HEK293 (cell line): ENCODE data around the gene RRP12.

Experiments used
- CTCF ChIA-PET: fragments of 350-600 bp; formaldehyde crosslinking; extraction: SDS; loops from one replicate; lab custom pipeline; 2021; ENCODE audit warnings: antibody characterized with exemption; lab: Yijun Ruan, JAX
- POLR2A ChIA-PET: fragments of 300-600 bp; formaldehyde crosslinking; extraction: SDS; loops from one replicate; lab custom pipeline; 2020; ENCODE audit warnings: antibody characterized with exemption, inconsistent platforms; lab: Yijun Ruan, JAX
- H3K27ac ChIP-seq: fragments of 200-500 bp; sonication (Bioruptor generic); 2 replicates; pipeline ENCODE4 v1.5.1; 2014; ENCODE audit warnings: low read depth, low read length, control low read depth, inconsistent platforms; ENCODE audit errors: extremely low read depth
- H3K36me3 ChIP-seq, 2 experiments: fragments of 200-500 bp in 1 of 2; sonication (Bioruptor generic) in 1 of 2; 1 replicate in 1 of 2; 2 replicates in 1 of 2; pipeline ENCODE4 v1.5.1; 2014 to 2017; ENCODE audit warnings: inconsistent platforms in 2 of 2, low read length in 2 of 2; ENCODE audit not compliant: control insufficient read depth in 2 of 2, insufficient read depth in 1 of 2
- H3K4me1 ChIP-seq: fragments of 200-500 bp; sonication (Bioruptor generic); 2 replicates; pipeline ENCODE4 v1.5.1; 2014; ENCODE audit warnings: mild to moderate bottlenecking, low read length, inconsistent platforms; ENCODE audit not compliant: control insufficient read depth, insufficient read depth
- H3K4me3 ChIP-seq: 2 replicates; pipeline ENCODE4 v1.5.1; 2011; ENCODE audit warnings: low read depth, mild to moderate bottlenecking, control low read depth, low read length, moderate library complexity
- H3K9me3 ChIP-seq: fragments of 200-500 bp; sonication (Bioruptor generic); 2 replicates; pipeline ENCODE4 v1.5.1; 2014; ENCODE audit warnings: low read depth, low read length, inconsistent platforms; ENCODE audit not compliant: control insufficient read depth, insufficient read depth
- GFI1B ChIP-seq: fragments of 450-650 bp; formaldehyde crosslinking; IDR thresholded peaks from 2 replicates; pipeline ENCODE4 v1.5.1; 2016; ENCODE audit warnings: missing biosample characterization, missing genetic modification characterization
- GLIS1 ChIP-seq: fragments of 450-650 bp; formaldehyde crosslinking; IDR thresholded peaks from 2 replicates; pipeline ENCODE4 v1.5.1; 2016; ENCODE audit warnings: missing biosample characterization, missing genetic modification characterization
- KLF16 ChIP-seq: fragments of 450-650 bp; formaldehyde crosslinking; IDR thresholded peaks from 2 replicates; pipeline ENCODE4 v1.5.1; 2017; ENCODE audit warnings: missing biosample characterization, missing genetic modification characterization
- SCRT2 ChIP-seq: fragments of 450-650 bp; formaldehyde crosslinking; IDR thresholded peaks from 2 replicates; pipeline ENCODE4 v1.5.1; 2016; ENCODE audit warnings: missing biosample characterization, missing genetic modification characterization
- ZBTB44 ChIP-seq: fragments of 450-650 bp; IDR thresholded peaks from 2 replicates; pipeline ENCODE4 v1.5.1; 2018; ENCODE audit warnings: missing biosample characterization, mild to moderate bottlenecking, missing genetic modification characterization
- ZBTB7A ChIP-seq: fragments of 450-650 bp; formaldehyde crosslinking; IDR thresholded peaks from 2 replicates; pipeline ENCODE4 v1.5.1; 2016; ENCODE audit warnings: low read depth, missing biosample characterization, missing genetic modification characterization
- ZFP69B ChIP-seq: fragments of 450-650 bp; formaldehyde crosslinking; IDR thresholded peaks from 2 replicates; pipeline ENCODE4 v1.5.1; 2016; ENCODE audit warnings: missing biosample characterization, missing genetic modification characterization
- ZNF132 ChIP-seq: fragments of 450-650 bp; formaldehyde crosslinking; IDR thresholded peaks from 2 replicates; pipeline ENCODE4 v1.5.1; 2017; ENCODE audit warnings: missing biosample characterization, missing genetic modification characterization, borderline replicate concordance
- ZNF157 ChIP-seq: fragments of 450-650 bp; formaldehyde crosslinking; IDR thresholded peaks from 2 replicates; pipeline ENCODE4 v1.5.1; 2016; ENCODE audit warnings: missing biosample characterization, missing genetic modification characterization
- ZNF174 ChIP-seq: fragments of 450-650 bp; formaldehyde crosslinking; IDR thresholded peaks from 2 replicates; pipeline ENCODE4 v1.5.0; 2017; ENCODE audit warnings: missing biosample characterization, mild to moderate bottlenecking, missing genetic modification characterization
- ZNF223 ChIP-seq: fragments of 450-650 bp; formaldehyde crosslinking; IDR thresholded peaks from 2 replicates; pipeline ENCODE4 v1.5.1; 2016; ENCODE audit warnings: missing biosample characterization, missing genetic modification characterization
- ZNF239 ChIP-seq: fragments of 450-650 bp; formaldehyde crosslinking; IDR thresholded peaks from 2 replicates; pipeline ENCODE4 v1.5.1; 2016; ENCODE audit warnings: missing biosample characterization, missing genetic modification characterization
- ZNF302 ChIP-seq: fragments of 450-650 bp; formaldehyde crosslinking; IDR thresholded peaks from 2 replicates; pipeline ENCODE4 v1.5.1; 2016; ENCODE audit warnings: missing biosample characterization, missing genetic modification characterization, low read depth
- ZNF324 ChIP-seq: fragments of 450-650 bp; formaldehyde crosslinking; IDR thresholded peaks from 2 replicates; pipeline ENCODE4 v1.5.1; 2016; ENCODE audit warnings: missing biosample characterization, missing genetic modification characterization
- ZNF354C ChIP-seq: fragments of 450-650 bp; formaldehyde crosslinking; IDR thresholded peaks from 2 replicates; pipeline ENCODE4 v1.5.1; 2016; ENCODE audit warnings: missing biosample characterization, missing genetic modification characterization, low read depth, borderline replicate concordance
- ZNF404 ChIP-seq: fragments of 450-650 bp; formaldehyde crosslinking; IDR thresholded peaks from 2 replicates; pipeline ENCODE4 v1.5.1; 2017; ENCODE audit warnings: missing biosample characterization, missing genetic modification characterization
- ZNF416 ChIP-seq: fragments of 450-650 bp; formaldehyde crosslinking; IDR thresholded peaks from 2 replicates; pipeline ENCODE4 v1.5.1; 2016; ENCODE audit warnings: missing biosample characterization, missing genetic modification characterization
- ZNF473 ChIP-seq: fragments of 450-650 bp; formaldehyde crosslinking; IDR thresholded peaks from 2 replicates; pipeline ENCODE4 v1.5.1; 2017; ENCODE audit warnings: missing biosample characterization, missing genetic modification characterization
- ZNF610 ChIP-seq: fragments of 450-650 bp; formaldehyde crosslinking; IDR thresholded peaks from 2 replicates; pipeline ENCODE4 v1.5.1; 2016; ENCODE audit warnings: missing biosample characterization, missing genetic modification characterization, borderline replicate concordance
- ZNF624 ChIP-seq: fragments of 450-650 bp; formaldehyde crosslinking; IDR thresholded peaks from 2 replicates; pipeline ENCODE4 v1.5.1; 2017; ENCODE audit warnings: missing biosample characterization, missing genetic modification characterization
- ZNF654 ChIP-seq: fragments of 450-650 bp; formaldehyde crosslinking; IDR thresholded peaks from 2 replicates; pipeline ENCODE4 v1.5.1; 2016; ENCODE audit warnings: low read depth, missing biosample characterization, missing genetic modification characterization
- ZNF660 ChIP-seq: fragments of 450-650 bp; IDR thresholded peaks from 2 replicates; pipeline ENCODE4 v1.5.1; 2018; ENCODE audit warnings: missing biosample characterization, mild to moderate bottlenecking, missing genetic modification characterization
- ZNF701 ChIP-seq: fragments of 450-650 bp; formaldehyde crosslinking; IDR thresholded peaks from 2 replicates; pipeline ENCODE4 v1.5.1; 2016; ENCODE audit warnings: missing biosample characterization, missing genetic modification characterization
- ZNF776 ChIP-seq: fragments of 450-650 bp; formaldehyde crosslinking; IDR thresholded peaks from 2 replicates; pipeline ENCODE4 v1.5.0; 2017; ENCODE audit warnings: missing biosample characterization, missing genetic modification characterization, borderline replicate concordance
- TF ChIP-seq, protein P1 (sequence below): fragments of 450-650 bp; formaldehyde crosslinking; IDR thresholded peaks from 2 replicates; pipeline ENCODE4 v1.5.1; 2016; ENCODE audit warnings: missing biosample characterization, missing genetic modification characterization
- TF ChIP-seq, protein P2 (sequence below): fragments of 450-650 bp; formaldehyde crosslinking; IDR thresholded peaks from 2 replicates; pipeline ENCODE4 v1.5.1; 2016; ENCODE audit warnings: missing biosample characterization, missing genetic modification characterization, low read depth
- TF ChIP-seq, protein P3 (sequence below): fragments of 450-650 bp; formaldehyde crosslinking; IDR thresholded peaks from 2 replicates; pipeline ENCODE4 v1.5.1; 2016; ENCODE audit warnings: missing biosample characterization, missing genetic modification characterization
- TF ChIP-seq, protein P4 (sequence below): fragments of 450-650 bp; formaldehyde crosslinking; IDR thresholded peaks from 2 replicates; pipeline ENCODE4 v1.5.1; 2017; ENCODE audit warnings: missing biosample characterization, missing genetic modification characterization

RRP12 gene

GRCh38 chr10:97365761-97366351, 35.3 kb downstream of the RRP12 start:
- ChIA-PET CTCF (interaction anchor here (0.7 kb wide), 1 partner anchor 26 kb away, joined by 4 read pairs; no protein-coding TSS in a partner anchor), POLR2A (no interaction called here)
- Histone ChIP-seq H3K4me3 (no peak overlapping the region), H3K36me3 (peaks cover 0 to 75% of the 10 kb centered on the region in 2 experiments), H3K27ac (no peak overlapping the region), H3K4me1 (no peaks in the 10 kb centered on the region), H3K9me3 (no peaks in the 10 kb centered on the region)
- no peak for TF ChIP-seq GFI1B (tag by site-specific recombination)
- no peak for TF ChIP-seq ZBTB44 (tag by site-specific recombination)
- no peak for TF ChIP-seq ZNF302 (tag by site-specific recombination)
- TF ChIP-seq ZNF660 (tag by site-specific recombination) = no peak
- no peak for TF ChIP-seq ZFP69B (tag by site-specific recombination)
- TF ChIP-seq ZNF624 = no peak
- TF ChIP-seq ZNF324 = no peak
- TF ChIP-seq ZNF132 (tag by site-specific recombination) = no peak
- TF ChIP-seq ZNF157 (tag by site-specific recombination) = no peak
- TF ChIP-seq ZNF610 = no peak
- no peak for TF ChIP-seq ZNF416 (tag by site-specific recombination)
- no peak for TF ChIP-seq ZNF701 (tag by site-specific recombination)
- TF ChIP-seq, protein P1, sequence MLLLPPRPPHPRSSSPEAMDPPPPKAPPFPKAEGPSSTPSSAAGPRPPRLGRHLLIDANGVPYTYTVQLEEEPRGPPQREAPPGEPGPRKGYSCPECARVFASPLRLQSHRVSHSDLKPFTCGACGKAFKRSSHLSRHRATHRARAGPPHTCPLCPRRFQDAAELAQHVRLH (tag by site-specific recombination) = no peak
- TF ChIP-seq, protein P2, sequence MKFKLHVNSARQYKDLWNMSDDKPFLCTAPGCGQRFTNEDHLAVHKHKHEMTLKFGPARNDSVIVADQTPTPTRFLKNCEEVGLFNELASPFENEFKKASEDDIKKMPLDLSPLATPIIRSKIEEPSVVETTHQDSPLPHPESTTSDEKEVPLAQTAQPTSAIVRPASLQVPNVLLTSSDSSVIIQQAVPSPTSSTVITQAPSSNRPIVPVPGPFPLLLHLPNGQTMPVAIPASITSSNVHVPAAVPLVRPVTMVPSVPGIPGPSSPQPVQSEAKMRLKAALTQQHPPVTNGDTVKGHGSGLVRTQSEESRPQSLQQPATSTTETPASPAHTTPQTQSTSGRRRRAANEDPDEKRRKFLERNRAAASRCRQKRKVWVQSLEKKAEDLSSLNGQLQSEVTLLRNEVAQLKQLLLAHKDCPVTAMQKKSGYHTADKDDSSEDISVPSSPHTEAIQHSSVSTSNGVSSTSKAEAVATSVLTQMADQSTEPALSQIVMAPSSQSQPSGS = no peak
- TF ChIP-seq, protein P3, sequence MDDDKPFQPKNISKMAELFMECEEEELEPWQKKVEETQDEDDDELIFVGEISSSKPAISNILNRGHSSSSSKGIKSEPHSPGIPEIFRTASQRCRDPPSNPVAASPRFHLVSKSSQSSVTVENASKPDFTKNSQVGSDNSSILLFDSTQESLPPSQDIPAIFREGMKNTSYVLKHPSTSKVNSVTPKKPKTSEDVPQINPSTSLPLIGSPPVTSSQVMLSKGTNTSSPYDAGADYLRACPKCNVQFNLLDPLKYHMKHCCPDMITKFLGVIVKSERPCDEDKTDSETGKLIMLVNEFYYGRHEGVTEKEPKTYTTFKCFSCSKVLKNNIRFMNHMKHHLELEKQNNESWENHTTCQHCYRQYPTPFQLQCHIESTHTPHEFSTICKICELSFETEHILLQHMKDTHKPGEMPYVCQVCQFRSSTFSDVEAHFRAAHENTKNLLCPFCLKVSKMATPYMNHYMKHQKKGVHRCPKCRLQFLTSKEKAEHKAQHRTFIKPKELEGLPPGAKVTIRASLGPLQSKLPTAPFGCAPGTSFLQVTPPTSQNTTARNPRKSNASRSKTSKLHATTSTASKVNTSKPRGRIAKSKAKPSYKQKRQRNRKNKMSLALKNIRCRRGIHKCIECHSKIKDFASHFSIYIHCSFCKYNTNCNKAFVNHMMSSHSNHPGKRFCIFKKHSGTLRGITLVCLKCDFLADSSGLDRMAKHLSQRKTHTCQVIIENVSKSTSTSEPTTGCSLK (tag by site-specific recombination) = no peak
- TF ChIP-seq ZNF473 (tag by site-specific recombination) = no peak

GRCh38 chr10:97363071-97363470, 38.1 kb downstream of the RRP12 start:
- H3K36me3 ChIP-seq = peaks cover 2 to 74% of the 10 kb centered on the region in 2 experiments
- ChIA-PET CTCF (no interaction called here), POLR2A (no interaction called here)
- TF ChIP-seq ZNF404 (tag by site-specific recombination) (no peak), ZNF354C (tag by site-specific recombination) (no peak), ZBTB7A (tag by site-specific recombination) (no peak), ZNF239 (tag by site-specific recombination) (no peak), ZNF660 (tag by site-specific recombination) (no peak), ZNF223 (tag by site-specific recombination) (no peak), KLF16 (tag by site-specific recombination) (no peak), ZNF776 (tag by site-specific recombination) (no peak), ZNF654 (tag by site-specific recombination) (no peak), SCRT2 (no peak), ZNF174 (tag by site-specific recombination) (no peak), GLIS1 (no peak), ZNF324 (no peak)
- TF ChIP-seq, protein P3 (tag by site-specific recombination) = no peak
- TF ChIP-seq, protein P4, sequence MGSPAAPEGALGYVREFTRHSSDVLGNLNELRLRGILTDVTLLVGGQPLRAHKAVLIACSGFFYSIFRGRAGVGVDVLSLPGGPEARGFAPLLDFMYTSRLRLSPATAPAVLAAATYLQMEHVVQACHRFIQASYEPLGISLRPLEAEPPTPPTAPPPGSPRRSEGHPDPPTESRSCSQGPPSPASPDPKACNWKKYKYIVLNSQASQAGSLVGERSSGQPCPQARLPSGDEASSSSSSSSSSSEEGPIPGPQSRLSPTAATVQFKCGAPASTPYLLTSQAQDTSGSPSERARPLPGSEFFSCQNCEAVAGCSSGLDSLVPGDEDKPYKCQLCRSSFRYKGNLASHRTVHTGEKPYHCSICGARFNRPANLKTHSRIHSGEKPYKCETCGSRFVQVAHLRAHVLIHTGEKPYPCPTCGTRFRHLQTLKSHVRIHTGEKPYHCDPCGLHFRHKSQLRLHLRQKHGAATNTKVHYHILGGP (tag by site-specific recombination) = no peak
- no peak overlapping the region for H3K4me3 ChIP-seq
- no peaks in the 10 kb centered on the region for H3K9me3 ChIP-seq
- no peaks in the 10 kb centered on the region for H3K4me1 ChIP-seq
- no peak overlapping the region for H3K27ac ChIP-seq
